Mesodermal cell (in vitro differentiated cells): Measurements from ENCODE around the gene MLST8.

Experiments
- H3K27ac ChIP-seq: 2 replicates; pipeline ENCODE4 v1.7.0; 2013; ENCODE audit warnings: mild to moderate bottlenecking, low read depth, low read length, moderate library complexity; ENCODE audit not compliant: severe bottlenecking
- H3K36me3 ChIP-seq: 2 replicates; pipeline ENCODE4 v1.7.1; 2013; ENCODE audit warnings: mild to moderate bottlenecking, low read length, moderate library complexity; ENCODE audit not compliant: control insufficient read depth, insufficient read depth
- H3K4me1 ChIP-seq: one replicate; pipeline ENCODE4 v1.7.1; 2013; ENCODE audit warnings: mild to moderate bottlenecking, low read length; ENCODE audit not compliant: insufficient read depth, control insufficient read depth, poor library complexity, severe bottlenecking
- H3K4me3 ChIP-seq: 2 replicates; pipeline ENCODE4 v1.7.0; 2013; ENCODE audit warnings: low read length, control low read depth, mild to moderate bottlenecking; ENCODE audit not compliant: insufficient read depth, poor library complexity, severe bottlenecking; ENCODE audit errors: extremely low read depth
- H3K9me3 ChIP-seq: 2 replicates; pipeline ENCODE4 v1.7.1; 2013; ENCODE audit warnings: mild to moderate bottlenecking, low read length, moderate library complexity; ENCODE audit not compliant: control insufficient read depth
- WGBS, 2 experiments: methylation state at CpG; one replicate each; pipeline ENCODE4 v1.1.5; 2013; ENCODE audit warnings: missing lambda C conversion rate in 2 of 2; ENCODE audit not compliant: insufficient coverage in 2 of 2; 5-methylcytosine and 5-hydroxymethylcytosine counted together

Gene MLST8

DNA sequence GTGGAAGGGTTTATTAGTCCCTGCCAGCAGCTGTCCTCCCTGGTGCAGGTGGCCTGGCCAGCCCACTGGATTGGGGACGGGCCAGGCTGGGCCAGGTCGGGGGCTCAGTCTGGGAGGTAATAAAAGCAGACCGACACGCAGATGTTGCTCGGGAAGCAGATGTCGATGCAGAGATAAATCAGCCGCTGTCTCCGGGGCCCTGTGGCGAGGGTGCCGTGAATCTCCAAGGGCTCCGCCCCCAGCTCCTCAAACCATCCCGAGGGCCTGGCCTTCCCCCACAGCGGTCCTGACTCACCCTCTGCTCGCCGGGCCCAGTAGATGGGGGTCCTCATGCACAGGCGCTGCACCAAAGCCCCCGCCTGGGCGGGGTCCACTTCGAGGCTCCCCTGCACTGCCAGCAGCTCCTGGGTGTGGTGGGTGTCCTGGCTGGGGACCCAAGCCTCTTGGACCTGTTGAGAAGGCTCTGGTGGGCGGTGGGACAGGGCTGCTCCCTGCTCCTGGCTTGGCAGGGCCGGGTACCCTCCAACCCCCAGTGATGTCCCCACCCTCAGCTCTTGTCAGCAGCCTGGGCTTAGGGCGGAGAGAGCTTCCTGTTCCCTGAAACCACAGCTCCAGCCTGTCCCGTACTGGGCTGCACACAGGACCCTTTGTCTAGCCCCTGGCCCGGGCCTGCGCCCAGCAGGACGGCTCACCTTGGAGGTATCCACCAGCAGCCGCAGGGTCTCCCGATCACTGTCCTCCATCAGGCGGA lies 4.2 kb downstream of the MLST8 start:
- Histone ChIP-seq H3K36me3 (peaks cover 55% of the 10 kb centered on the region), H3K4me1 (peaks cover 21% of the 10 kb centered on the region), H3K4me3 (no peak overlapping the region), H3K27ac (no peak overlapping the region), H3K9me3 (no peaks in the 10 kb centered on the region)
- WGBS, 2 experiments = 92 to 95% methylated on average over 23 to 24 of the region's 29 CpGs

DNA sequence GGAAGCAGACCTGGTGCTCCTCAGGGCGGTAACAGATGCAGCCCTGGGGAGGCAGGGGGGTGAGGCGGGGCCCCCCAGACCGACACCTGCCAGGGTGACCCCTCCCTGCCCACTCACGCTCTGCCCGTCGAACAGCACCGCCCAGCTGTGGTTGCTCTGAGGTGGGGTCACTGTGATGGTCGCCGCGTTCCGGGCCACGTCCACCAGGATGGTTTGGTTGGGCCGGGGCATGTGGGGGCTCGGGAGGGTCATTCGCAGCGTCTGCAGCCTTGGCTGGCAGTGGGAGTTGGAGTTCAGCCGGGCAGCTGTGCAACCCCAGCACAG lies 4.7 kb downstream of the MLST8 start:
- Histone ChIP-seq H3K9me3 (no peaks in the 10 kb centered on the region), H3K27ac (no peak overlapping the region), H3K4me3 (no peak overlapping the region), H3K4me1 (peaks cover 18% of the 10 kb centered on the region), H3K36me3 (peaks cover 55% of the 10 kb centered on the region)
- 93 to 96% methylated on average over 13 to 17 of the region's 17 CpGs for WGBS, 2 experiments

DNA sequence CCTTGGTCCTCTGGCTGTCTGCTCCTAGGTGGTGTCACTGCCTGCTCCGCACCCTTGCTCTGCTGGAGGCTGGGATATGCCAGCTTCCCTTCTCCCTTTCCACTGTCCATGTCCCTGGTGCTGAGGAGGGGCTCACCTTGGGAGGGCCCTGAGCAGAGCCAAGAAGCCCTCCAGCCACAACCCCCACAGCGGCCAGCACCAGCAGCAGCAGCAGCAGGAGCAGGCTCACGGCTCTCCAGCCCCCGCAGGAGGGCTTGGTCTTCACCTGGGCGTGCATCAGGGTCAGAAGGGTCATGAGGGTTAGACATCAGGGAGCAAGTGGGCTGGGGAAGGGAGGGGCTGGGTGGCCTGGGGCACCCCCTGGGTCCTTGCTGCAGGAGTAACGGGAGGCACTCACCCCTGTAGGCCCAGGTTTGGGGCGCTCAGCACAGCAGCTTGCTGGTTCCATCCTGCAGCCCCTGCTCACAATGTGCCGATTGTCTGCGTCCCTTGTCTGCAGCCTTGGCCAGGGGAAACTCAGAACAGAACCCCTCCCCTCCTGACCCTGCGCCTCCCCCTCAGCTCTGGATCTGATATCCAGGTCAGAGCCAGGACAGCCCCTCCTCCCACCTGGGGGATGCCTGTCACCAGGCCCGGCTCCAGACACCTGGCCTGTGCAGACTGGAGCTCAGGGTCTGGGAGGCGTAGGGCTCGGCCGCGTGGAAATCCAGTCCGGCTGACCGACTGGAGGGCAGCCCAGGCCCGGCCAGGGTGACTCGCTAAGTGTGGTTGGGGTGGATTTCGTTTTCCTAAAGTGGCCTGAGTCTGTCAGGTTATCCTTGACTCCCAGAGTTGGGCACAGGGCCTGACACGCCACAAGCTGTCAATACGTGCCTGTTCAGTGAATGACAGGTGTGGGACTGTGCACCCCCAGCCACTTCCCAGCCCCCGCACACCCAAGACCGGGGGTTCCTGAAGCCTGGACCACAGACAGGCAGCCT lies 5.4 kb downstream of the MLST8 start, which contains the start of gene BRICD5:
Gene BRICD5 (minus strand): TSS at position 478 of the 980 bp plus-strand sequence. CDS start 30 bp downstream, at position 448.
- Histone ChIP-seq H3K9me3 (no peaks in the 10 kb centered on the region), H3K27ac (peak within 1 kb of the TSS; percentile 36), H3K4me3 (no peak within 1 kb of the TSS), H3K4me1 (peaks cover 18% of the 10 kb centered on the region), H3K36me3 (peaks cover 55% of the 10 kb centered on the region)
- WGBS, 2 experiments = 86 to 91% methylated on average over 14 to 21 of the region's 24 CpGs

DNA sequence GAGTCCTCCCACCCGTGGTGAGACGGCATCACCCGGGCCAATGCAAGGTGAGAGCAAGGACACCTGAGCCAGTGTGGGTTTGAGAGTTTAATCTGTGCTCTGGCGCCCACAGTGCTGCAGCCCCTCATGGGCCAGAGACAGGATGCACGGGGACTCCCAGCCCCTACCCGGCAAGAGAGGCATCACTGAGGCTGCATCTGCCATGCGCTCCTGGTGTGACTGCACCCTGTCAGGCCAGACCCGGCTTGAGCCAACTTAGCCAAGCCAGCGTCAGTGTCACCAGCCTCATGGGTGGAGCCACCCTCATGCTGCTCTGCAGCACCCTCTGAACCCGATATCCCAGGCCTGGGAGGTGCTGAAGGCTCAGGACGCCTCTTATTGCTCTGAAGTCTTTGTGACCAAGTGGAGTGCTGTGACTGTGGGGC lies 6.7 kb downstream of the MLST8 start:
- H3K4me3 ChIP-seq = no peak overlapping the region

DNA sequence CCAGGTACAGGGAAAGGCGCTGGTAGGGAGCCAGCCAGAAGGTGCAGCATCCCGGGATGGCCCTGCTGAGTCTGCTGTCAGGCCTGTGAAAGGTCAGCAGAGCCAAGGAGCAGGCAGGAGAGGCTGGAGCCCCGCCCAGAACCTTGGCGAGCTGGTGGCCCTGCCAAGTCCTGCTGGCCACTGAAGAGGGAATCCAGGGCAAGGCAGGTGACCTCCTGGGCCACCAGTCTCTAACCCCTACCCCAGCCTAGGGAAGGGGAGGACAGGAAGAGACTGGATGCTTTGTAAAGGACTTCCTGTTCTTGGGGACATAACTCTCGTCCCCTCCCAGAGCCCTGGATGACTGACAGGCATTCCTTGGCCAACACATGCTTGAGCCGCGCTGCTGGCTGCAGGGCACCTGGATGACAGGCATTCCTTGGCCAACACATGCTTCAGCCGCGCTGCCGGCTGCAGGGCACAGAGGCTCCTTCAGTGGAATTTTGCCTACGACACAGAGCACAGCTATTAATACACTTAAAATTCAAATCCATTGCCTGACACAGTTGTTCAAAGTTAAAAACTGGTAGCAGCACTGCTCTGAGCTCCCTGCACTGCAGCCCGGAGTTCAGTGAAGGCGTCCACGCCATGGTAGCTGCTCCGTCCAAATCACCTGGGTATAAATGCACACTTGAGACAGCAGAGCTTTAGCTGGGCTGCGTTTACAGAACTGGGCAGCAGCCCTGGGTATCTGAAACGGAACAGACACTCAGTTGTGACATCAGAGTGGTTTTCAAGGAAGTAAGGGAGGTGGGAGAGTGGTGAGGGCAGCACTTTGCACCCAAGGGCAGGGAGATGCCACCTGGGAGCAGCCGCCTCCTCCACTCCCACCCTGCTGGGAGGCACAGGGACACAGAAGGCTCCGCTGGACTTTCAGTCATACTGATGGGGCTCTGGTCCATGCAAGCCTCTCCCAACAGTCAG lies 7.4 kb downstream of the MLST8 start:
- peaks cover 45% of the 10 kb centered on the region for H3K36me3 ChIP-seq
- no peak overlapping the region for H3K27ac ChIP-seq
- no peaks in the 10 kb centered on the region for H3K9me3 ChIP-seq
- peak overlapping the region; percentile 78 for H3K4me3 ChIP-seq
- WGBS, 2 experiments = 84 to 88% methylated on average over 16 to 19 of the region's 19 CpGs
- peaks cover 18% of the 10 kb centered on the region for H3K4me1 ChIP-seq

More for the DNA sequence above, 6.7 kb downstream of the MLST8 start:
- Histone ChIP-seq H3K4me1 (peaks cover 18% of the 10 kb centered on the region), H3K36me3 (peaks cover 51% of the 10 kb centered on the region), H3K9me3 (no peaks in the 10 kb centered on the region), H3K27ac (no peak overlapping the region)
- 79 to 85% methylated on average over 7 to 11 of the region's 11 CpGs for WGBS, 2 experiments

- Histone ChIP-seq H3K27ac (peak overlapping the region; percentile 80), H3K9me3 (no peaks in the 10 kb centered on the region), H3K4me3 (peak overlapping the region; percentile 78), H3K36me3 (peaks cover 31% of the 10 kb centered on the region), H3K4me1 (peaks cover 17% of the 10 kb centered on the region)
- 0 to 1% methylated on average over 76 to 92 of the region's 98 CpGs for WGBS, 2 experiments
These were observed 8.8 kb downstream of the MLST8 start for GRCh38 chr16:2213817-2214718.

- peaks cover 13% of the 10 kb centered on the region for H3K4me1 ChIP-seq
- peak within 1 kb of the TSS; percentile 98 for H3K27ac ChIP-seq
- H3K4me3 ChIP-seq = peak within 1 kb of the TSS; percentile 78
- peaks cover 26% of the 10 kb centered on the region for H3K36me3 ChIP-seq
- no peaks in the 10 kb centered on the region for H3K9me3 ChIP-seq
- WGBS, 2 experiments = 0% methylated on average over 14 to 32 of the region's 48 CpGs
These were observed 9.4 kb downstream of the MLST8 start, which contains the start of gene PGP for GRCh38 chr16:2214719-2214968. TSS of gene PGP (minus strand) at chr16:2214840. CDS start at chr16:2214777, 63 bp downstream.

GRCh38 chr16:2216330-2216729 lies 11.1 kb downstream of the MLST8 start:
- H3K27ac ChIP-seq = no peak overlapping the region
- WGBS, 2 experiments = 92 to 100% methylated on average over 2 of the region's 4 CpGs
- no peaks in the 10 kb centered on the region for H3K9me3 ChIP-seq
- H3K36me3 ChIP-seq = peaks cover 16% of the 10 kb centered on the region
- H3K4me1 ChIP-seq = peaks cover 13% of the 10 kb centered on the region
- H3K4me3 ChIP-seq = no peak overlapping the region

- WGBS, 2 experiments = 0 to 1% methylated on average over 71 of the region's 82 CpGs
- Histone ChIP-seq H3K4me3 (peak within 1 kb of the TSS; percentile 98), H3K36me3 (peaks cover 18% of the 10 kb centered on the region), H3K4me1 (peaks cover 6% of the 10 kb centered on the region), H3K9me3 (no peaks in the 10 kb centered on the region), H3K27ac (peak within 1 kb of the TSS; percentile 66)
These were observed 18.1 kb downstream of the MLST8 start, which contains the start of gene E4F1 for GRCh38 chr16:2223221-2223941. TSS of gene E4F1 (plus strand) at chr16:2223591. CDS start at chr16:2223614, 23 bp downstream.
